Panc1 (cell line): ENCODE results near the gene VDR.

Experiments used
- CTCF ChIP-seq: fragments of 450-650 bp; IDR thresholded peaks from 2 replicates; pipeline ENCODE4 v1.5.1; 2017; ENCODE audit warnings: mild to moderate bottlenecking
- POLR2AphosphoS5 ChIP-seq: IDR thresholded peaks from 2 replicates; pipeline ENCODE4 v1.6.1; 2012; ENCODE audit warnings: mild to moderate bottlenecking, low read depth, low read length, moderate library complexity

- TF ChIP-seq CTCF (no peak), POLR2AphosphoS5 (no peak; the same call in none of the 2 replicates)
Observed at GRCh38 chr12:47819896-47820630, 84.7 kb downstream of the VDR start, which contains the start of gene HDAC7.
